HepG2 (cell line): ENCODE results near the gene GPR25. TPM values are rescaled to one million over a fixed set of nuclear protein-coding genes. Genes with fewer than 3 reads are reported as not detected.

Experiments used
- ATAC-seq: fragments of 200-7000 bp; cut with Tn5 transposase; 3 replicates; pipeline ENCODE4 v1.9.1; 2020; ENCODE audit warnings: mild to moderate bottlenecking, moderate library complexity
- Bru-seq: library from RNA; stranded (reverse); fragments of 400-500 nt; gene quantifications from one replicate; lab custom pipeline; 2021; lab: Mats Ljungman, UMichigan
- BruChase-seq, 2 experiments: library from RNA; stranded (reverse); fragments of 400-500 nt; gene quantifications; one replicate each; lab custom pipeline; 2021; lab: Mats Ljungman, UMichigan
- BruUV-seq: library from RNA; stranded (reverse); fragments of 400-500 nt; replicated peaks from 2 replicates; lab custom pipeline; 2021; lab: Mats Ljungman, UMichigan
- CTCF ChIA-PET: fragments of 300-600 bp; formaldehyde crosslinking; extraction: SDS; loops from one replicate; lab custom pipeline; 2021; ENCODE audit warnings: low total read pairs, inconsistent platforms, low intra/inter-chr PET ratio; lab: Yijun Ruan, JAX
- POLR2A ChIA-PET: fragments of 350-600 bp; sonication (Branson Sonifier 250); formaldehyde crosslinking; loops from one replicate; lab custom pipeline; 2020; ENCODE audit warnings: antibody characterized with exemption, inconsistent platforms; lab: Yijun Ruan, JAX
- DNase-seq: peaks from one replicate; pipeline ENCODE4 v3.0.0-alpha.2; 2015; ENCODE audit warnings: low spot score
- FAIRE-seq: peaks from 3 replicates; lab custom pipeline; 2011; peaks lifted over from hg19 to GRCh38; lab: Jason Lieb, UNC
- H2AFZ ChIP-seq: one replicate; pipeline ENCODE4 v1.6.1; 2011; ENCODE audit warnings: low read length, inconsistent platforms
- H3K27ac ChIP-seq: fragments of 300-600 bp; 3 replicates; pipeline ENCODE4 v1.8.0; 2011; ENCODE audit warnings: mixed run types, mild to moderate bottlenecking, mixed read lengths, low read length, inconsistent platforms; ENCODE audit not compliant: insufficient read depth; ENCODE audit errors: extremely low read length
- H3K27me3 ChIP-seq, 2 experiments: fragments of 200-600 bp in 1 of 2; 2 replicates in 1 of 2; 3 replicates in 1 of 2; pipeline versions ENCODE4 v1.6.0 to v1.8.0; 2011; ENCODE audit warnings: low read length in 2 of 2, mild to moderate bottlenecking in 2 of 2, moderate library complexity in 2 of 2, inconsistent platforms in 1 of 2; ENCODE audit not compliant: insufficient read depth in 2 of 2, control insufficient read depth in 1 of 2
- H3K36me3 ChIP-seq, 2 experiments: fragments of 200-600 bp in 1 of 2; replicated peaks in 1 of 2; 2 replicates in 1 of 2; 3 replicates in 1 of 2; pipeline versions ENCODE4 v1.5.1 to v1.8.0; 2011; ENCODE audit warnings: low read length in 2 of 2, inconsistent platforms in 1 of 2; ENCODE audit not compliant: insufficient read depth in 2 of 2, control insufficient read depth in 1 of 2
- H3K4me1 ChIP-seq: 2 replicates; pipeline ENCODE4 v1.5.1; 2012; ENCODE audit warnings: low read length, inconsistent platforms; ENCODE audit not compliant: insufficient read depth
- H3K4me2 ChIP-seq: 2 replicates; pipeline ENCODE4 v1.6.0; 2011; ENCODE audit warnings: low read depth, low read length, inconsistent platforms
- H3K4me3 ChIP-seq, 3 experiments: fragments of 200-600 bp in 1 of 3; sonication (generic), shearing (Covaris generic) in 1 of 3; replicated peaks in 1 of 3; 2 replicates each; pipeline ENCODE4 v1.5.1; 2011 to 2016; ENCODE audit warnings: low read length in 3 of 3, inconsistent platforms in 2 of 3, low read depth in 2 of 3, mild to moderate bottlenecking in 2 of 3, control low read depth in 1 of 3, mixed read lengths in 1 of 3; ENCODE audit not compliant: insufficient read depth in 1 of 3
- H3K79me2 ChIP-seq: one replicate; pipeline ENCODE4 v1.6.1; 2011; ENCODE audit warnings: low read length, inconsistent platforms; ENCODE audit not compliant: insufficient read depth
- H3K9ac ChIP-seq: 2 replicates; pipeline ENCODE4 v1.6.0; 2011; ENCODE audit warnings: mild to moderate bottlenecking, low read depth, low read length, inconsistent platforms; ENCODE audit not compliant: insufficient read depth
- H3K9me3 ChIP-seq: 2 replicates; pipeline ENCODE4 v1.5.1; 2012; ENCODE audit warnings: mild to moderate bottlenecking, low read length
- H4K20me1 ChIP-seq: 2 replicates; pipeline ENCODE4 v1.6.0; 2011; ENCODE audit warnings: inconsistent platforms, mild to moderate bottlenecking, low read length, moderate library complexity; ENCODE audit not compliant: insufficient read depth
- GPBP1L1 ChIP-seq: sonication (generic); formaldehyde crosslinking; IDR thresholded peaks from 2 replicates; pipeline ENCODE4 v1.5.0; 2020; ENCODE audit warnings: mild to moderate bottlenecking, missing genetic modification reagents
- NFE2L1 ChIP-seq: sonication (generic); formaldehyde crosslinking; IDR thresholded peaks from 2 replicates; pipeline ENCODE4 v1.4.0; 2020; ENCODE audit warnings: missing genetic modification reagents, mild to moderate bottlenecking, borderline replicate concordance
- NFYC ChIP-seq: IDR thresholded peaks from 2 replicates; pipeline ENCODE4 v1.6.1; 2016; ENCODE audit warnings: missing genetic modification reagents, missing compliant biosample characterization
- SOX13 ChIP-seq, 3 experiments: fragments of 450-650 bp in 1 of 3; sonication (generic) in 1 of 3; formaldehyde crosslinking in 1 of 3; IDR thresholded peaks in 2 of 3; conservative IDR thresholded peaks in 1 of 3; 2 replicates each; pipeline versions ENCODE4 v1.5.0 to v1.6.1; 2016 to 2020; ENCODE audit warnings: antibody characterized with exemption in 1 of 3, mild to moderate bottlenecking in 1 of 3, missing compliant biosample characterization in 1 of 3, missing genetic modification reagents in 1 of 3, moderate library complexity in 1 of 3
- YEATS2 ChIP-seq: sonication (generic); formaldehyde crosslinking; IDR thresholded peaks from 2 replicates; pipeline ENCODE4 v1.4.0; 2020; ENCODE audit warnings: missing genetic modification reagents, borderline replicate concordance
- WGBS: methylation state at CpG from one replicate; pipeline ENCODE4 v1.1.6; 2017; ENCODE audit warnings: low lambda C conversion rate; 5-methylcytosine and 5-hydroxymethylcytosine counted together
- in situ Hi-C: cut with HindIII; loops from 2 replicates; pipeline ENCODE4 v1.10.0; 2017; ENCODE audit warnings: low pct_unique_long_range_greater_than_20kb; ENCODE audit not compliant: extremely low pct_ligation_motif_present
- intact Hi-C: fragments of 100-400 bp; cut with micrococcal nuclease; formaldehyde crosslinking; loops from one replicate; pipeline ENCODE4 v1.10.0; 2022; ENCODE audit not compliant: unreplicated experiment
- long read RNA-seq, 2 experiments: library from RNA in 1 of 2; library from polyadenylated mRNA in 1 of 2; stranded (forward) in 1 of 2; unstranded in 1 of 2; transcript quantifications; one replicate each; pipeline ENCODE4 v2.0.0, GENCODE V29; 2019 to 2022
- polyA minus RNA-seq, 3 experiments: library from RNA; depleted of rRNA, polyadenylated mRNA; stranded (reverse); fragments of >200 nt; gene quantifications; 2 replicates each; pipeline ENCODE4 v1.2.3, GENCODE V29; 2011; ENCODE audit warnings: low replicate concordance in 1 of 3
- polyA plus RNA-seq, 8 experiments: library from polyadenylated mRNA; depleted of rRNA in 3 of 8; stranded (reverse) in 7 of 8; unstranded in 1 of 8; fragments of >200 nt; fragmentation: Illumina TruSeq in 4 of 8; extraction: Trizol in 4 of 8; gene quantifications; 2 replicates each; pipeline versions ENCODE4 v1.2.1 to v1.2.3, GENCODE V29; 2011 to 2016; ENCODE audit warnings: low read depth in 4 of 8, missing spikeins in 1 of 8, mixed read lengths in 1 of 8; ENCODE audit not compliant: insufficient read depth in 1 of 8
- total RNA-seq, 5 experiments: library from RNA; depleted of rRNA; stranded (reverse); fragments of >200 nt; fragmentation: Illumina TruSeq; extraction: Trizol; gene quantifications; 2 replicates each; pipeline ENCODE4 v1.2.3, GENCODE V29; 2016; ENCODE audit warnings: low read depth in 1 of 5
- TF ChIP-seq, protein P1 (sequence below): sonication (generic); formaldehyde crosslinking; IDR thresholded peaks from 2 replicates; pipeline ENCODE4 v1.5.0; 2020; ENCODE audit warnings: mild to moderate bottlenecking, missing genetic modification reagents, borderline replicate concordance

Gene GPR25
- total RNA-seq (2016; rRNA removed; fragmentation: Illumina TruSeq; extraction: Trizol) (not detected in 2 replicates), polyA plus RNA-seq (2011; rRNA removed) (not detected in 2 replicates), polyA minus RNA-seq (2011; rRNA and poly(A)+ RNA removed; ENCODE audit: low replicate concordance) (not detected in 2 replicates), Bru-seq, nascent RNA (not detected), BruChase-seq, experiment 1, labeled RNA remaining after a 6-hour chase (not detected), BruChase-seq, experiment 2, labeled RNA remaining after a 2-hour chase (percentile 12 among the genes with signal in this experiment)
- total RNA-seq (2016; cell fraction: cytosol; rRNA removed; fragmentation: Illumina TruSeq; extraction: Trizol; ENCODE audit: low read depth), result not detected in 2 replicates
- not detected in 2 replicates for total RNA-seq (2016; cell fraction: insoluble cytoplasmic fraction; rRNA removed; fragmentation: Illumina TruSeq; extraction: Trizol)
- not detected in 2 replicates for total RNA-seq (2016; cell fraction: membrane; rRNA removed; fragmentation: Illumina TruSeq; extraction: Trizol)
- total RNA-seq (2016; cell fraction: nucleus; rRNA removed; fragmentation: Illumina TruSeq; extraction: Trizol), result not detected in 2 replicates
- not detected in 2 replicates for polyA plus RNA-seq (2011; cell fraction: cytosol; rRNA removed)
- 0.14 TPM in 1 of 2 replicates, not detected in the other for polyA plus RNA-seq (2011; cell fraction: nucleus; rRNA removed)
- not detected in 2 replicates for polyA plus RNA-seq (2012)
- polyA plus RNA-seq (2016; cell fraction: cytosol; fragmentation: Illumina TruSeq; extraction: Trizol; ENCODE audit: low read depth), result not detected in 2 replicates
- not detected in 2 replicates for polyA plus RNA-seq (2016; cell fraction: insoluble cytoplasmic fraction; fragmentation: Illumina TruSeq; extraction: Trizol; ENCODE audit: low read depth)
- not detected in 2 replicates for polyA plus RNA-seq (2016; cell fraction: membrane; fragmentation: Illumina TruSeq; extraction: Trizol; ENCODE audit: low read depth)
- polyA plus RNA-seq (2016; cell fraction: nucleus; fragmentation: Illumina TruSeq; extraction: Trizol; ENCODE audit: insufficient read depth, low read depth), result not detected in 2 replicates
- polyA minus RNA-seq (2011; cell fraction: cytosol; rRNA and poly(A)+ RNA removed), result not detected in 2 replicates
- not detected in 2 replicates for polyA minus RNA-seq (2011; cell fraction: nucleus; rRNA and poly(A)+ RNA removed)
- long read RNA-seq, experiment 1, result 0 reads
- long read RNA-seq, experiment 2, result 0 reads

DNA sequence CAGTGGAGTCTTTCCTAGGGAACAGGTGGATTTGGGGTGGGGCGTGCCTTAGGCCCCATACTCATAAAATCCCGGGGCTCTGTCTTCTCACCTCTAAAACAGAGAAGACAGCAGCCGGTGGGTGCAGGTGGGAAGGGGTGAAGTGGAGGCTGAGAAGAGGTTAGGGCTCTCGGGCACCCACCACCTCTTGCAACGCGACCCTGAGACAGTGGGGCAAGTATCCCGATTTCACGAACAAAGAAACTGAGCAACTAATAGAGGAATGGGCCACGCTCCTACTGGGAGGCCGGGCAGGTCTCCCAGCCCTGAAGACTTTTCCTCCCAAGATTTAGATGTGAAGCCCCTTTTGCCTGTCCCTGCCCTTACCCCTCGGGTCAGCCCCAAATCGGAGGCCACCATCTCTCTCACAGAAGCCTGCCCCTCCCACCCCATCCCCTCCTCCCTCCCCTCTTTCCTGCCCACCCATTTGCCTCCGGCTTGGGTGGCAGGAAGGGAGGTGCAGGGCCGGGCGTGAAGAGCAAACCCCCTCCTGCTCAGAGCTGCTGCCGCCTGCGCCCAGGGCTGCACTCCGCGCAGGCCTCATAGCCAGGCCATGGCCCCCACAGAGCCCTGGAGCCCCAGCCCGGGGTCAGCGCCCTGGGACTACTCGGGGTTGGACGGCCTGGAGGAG lies at the start of gene GPR25:
GPR25 (plus strand) TSS at position 536 of the 670 bp plus-strand sequence; CDS start at position 593, 57 bp downstream.
- no peak for ATAC-seq
- no peak for TF ChIP-seq YEATS2 (CRISPR knock-in tag)
- no peak for TF ChIP-seq NFE2L1 (CRISPR knock-in tag)
- no peak for TF ChIP-seq SOX13 (IDR thresholded peaks at IDR 0.05)
- no peak for TF ChIP-seq SOX13 (CRISPR knock-in tag; conservative IDR thresholded peaks at IDR 0.05 in 1 of 2, IDR thresholded peaks at IDR 0.05 in 1 of 2)
- TF ChIP-seq, protein P1, sequence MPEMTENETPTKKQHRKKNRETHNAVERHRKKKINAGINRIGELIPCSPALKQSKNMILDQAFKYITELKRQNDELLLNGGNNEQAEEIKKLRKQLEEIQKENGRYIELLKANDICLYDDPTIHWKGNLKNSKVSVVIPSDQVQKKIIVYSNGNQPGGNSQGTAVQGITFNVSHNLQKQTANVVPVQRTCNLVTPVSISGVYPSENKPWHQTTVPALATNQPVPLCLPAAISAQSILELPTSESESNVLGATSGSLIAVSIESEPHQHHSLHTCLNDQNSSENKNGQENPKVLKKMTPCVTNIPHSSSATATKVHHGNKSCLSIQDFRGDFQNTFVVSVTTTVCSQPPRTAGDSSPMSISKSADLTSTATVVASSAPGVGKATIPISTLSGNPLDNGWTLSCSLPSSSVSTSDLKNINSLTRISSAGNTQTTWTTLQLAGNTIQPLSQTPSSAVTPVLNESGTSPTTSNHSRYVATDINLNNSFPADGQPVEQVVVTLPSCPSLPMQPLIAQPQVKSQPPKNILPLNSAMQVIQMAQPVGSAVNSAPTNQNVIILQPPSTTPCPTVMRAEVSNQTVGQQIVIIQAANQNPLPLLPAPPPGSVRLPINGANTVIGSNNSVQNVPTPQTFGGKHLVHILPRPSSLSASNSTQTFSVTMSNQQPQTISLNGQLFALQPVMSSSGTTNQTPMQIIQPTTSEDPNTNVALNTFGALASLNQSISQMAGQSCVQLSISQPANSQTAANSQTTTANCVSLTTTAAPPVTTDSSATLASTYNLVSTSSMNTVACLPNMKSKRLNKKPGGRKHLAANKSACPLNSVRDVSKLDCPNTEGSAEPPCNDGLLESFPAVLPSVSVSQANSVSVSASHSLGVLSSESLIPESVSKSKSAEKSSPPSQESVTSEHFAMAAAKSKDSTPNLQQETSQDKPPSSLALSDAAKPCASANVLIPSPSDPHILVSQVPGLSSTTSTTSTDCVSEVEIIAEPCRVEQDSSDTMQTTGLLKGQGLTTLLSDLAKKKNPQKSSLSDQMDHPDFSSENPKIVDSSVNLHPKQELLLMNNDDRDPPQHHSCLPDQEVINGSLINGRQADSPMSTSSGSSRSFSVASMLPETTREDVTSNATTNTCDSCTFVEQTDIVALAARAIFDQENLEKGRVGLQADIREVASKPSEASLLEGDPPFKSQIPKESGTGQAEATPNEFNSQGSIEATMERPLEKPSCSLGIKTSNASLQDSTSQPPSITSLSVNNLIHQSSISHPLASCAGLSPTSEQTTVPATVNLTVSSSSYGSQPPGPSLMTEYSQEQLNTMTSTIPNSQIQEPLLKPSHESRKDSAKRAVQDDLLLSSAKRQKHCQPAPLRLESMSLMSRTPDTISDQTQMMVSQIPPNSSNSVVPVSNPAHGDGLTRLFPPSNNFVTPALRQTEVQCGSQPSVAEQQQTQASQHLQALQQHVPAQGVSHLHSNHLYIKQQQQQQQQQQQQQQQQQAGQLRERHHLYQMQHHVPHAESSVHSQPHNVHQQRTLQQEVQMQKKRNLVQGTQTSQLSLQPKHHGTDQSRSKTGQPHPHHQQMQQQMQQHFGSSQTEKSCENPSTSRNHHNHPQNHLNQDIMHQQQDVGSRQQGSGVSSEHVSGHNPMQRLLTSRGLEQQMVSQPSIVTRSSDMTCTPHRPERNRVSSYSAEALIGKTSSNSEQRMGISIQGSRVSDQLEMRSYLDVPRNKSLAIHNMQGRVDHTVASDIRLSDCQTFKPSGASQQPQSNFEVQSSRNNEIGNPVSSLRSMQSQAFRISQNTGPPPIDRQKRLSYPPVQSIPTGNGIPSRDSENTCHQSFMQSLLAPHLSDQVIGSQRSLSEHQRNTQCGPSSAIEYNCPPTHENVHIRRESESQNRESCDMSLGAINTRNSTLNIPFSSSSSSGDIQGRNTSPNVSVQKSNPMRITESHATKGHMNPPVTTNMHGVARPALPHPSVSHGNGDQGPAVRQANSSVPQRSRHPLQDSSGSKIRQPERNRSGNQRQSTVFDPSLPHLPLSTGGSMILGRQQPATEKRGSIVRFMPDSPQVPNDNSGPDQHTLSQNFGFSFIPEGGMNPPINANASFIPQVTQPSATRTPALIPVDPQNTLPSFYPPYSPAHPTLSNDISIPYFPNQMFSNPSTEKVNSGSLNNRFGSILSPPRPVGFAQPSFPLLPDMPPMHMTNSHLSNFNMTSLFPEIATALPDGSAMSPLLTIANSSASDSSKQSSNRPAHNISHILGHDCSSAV, result no peak
- TF ChIP-seq NFYC (CRISPR knock-in tag), result no peak
- TF ChIP-seq GPBP1L1 (CRISPR knock-in tag), result no peak

More for the DNA sequence above, at the start of gene GPR25:
- FAIRE-seq (no peak), DNase-seq (no peak)
- in situ Hi-C loops (no loop called here), intact Hi-C loops (no loop called here)
- no peak within 1 kb of the TSS for H3K4me2 ChIP-seq
- H3K4me1 ChIP-seq, result peaks cover 9% of the 10 kb centered on the region; the same call in 1 of the 2 replicates
- no TSS peak for BruUV-seq
- no peak within 1 kb of the TSS for H3K4me3 ChIP-seq
- 72% methylated on average over 22 of the region's 23 CpGs for WGBS
- no peak within 1 kb of the TSS for H3K9ac ChIP-seq
- H3K79me2 ChIP-seq, result no peaks in the 10 kb centered on the region
- H3K27me3 ChIP-seq, result peaks cover 1 to 14% of the 10 kb centered on the region in 2 experiments; a peak in 2 of 5 replicates
- no peaks in the 10 kb centered on the region for H3K9me3 ChIP-seq
- H3K36me3 ChIP-seq, result no peaks in the 10 kb centered on the region
- no peak within 1 kb of the TSS for H2AFZ ChIP-seq
- H4K20me1 ChIP-seq, result no peaks in the 10 kb centered on the region
- ChIA-PET CTCF (no interaction called here), POLR2A (no interaction called here)
- no peak within 1 kb of the TSS for H3K27ac ChIP-seq
